Non-pigmented ciliary epithelial cell (primary cell): ENCODE data around the gene MTRFR.
"Not testable (repeated sequence)": the region's sequence is repeated elsewhere in the genome, so short reads cannot be mapped to it uniquely, and the experiment has no call there.

Source experiments
- DNase-seq: peaks from one replicate; pipeline ENCODE4 v3.0.0-alpha.2; 2010; ENCODE audit warnings: low read depth

MTRFR gene

DNA sequence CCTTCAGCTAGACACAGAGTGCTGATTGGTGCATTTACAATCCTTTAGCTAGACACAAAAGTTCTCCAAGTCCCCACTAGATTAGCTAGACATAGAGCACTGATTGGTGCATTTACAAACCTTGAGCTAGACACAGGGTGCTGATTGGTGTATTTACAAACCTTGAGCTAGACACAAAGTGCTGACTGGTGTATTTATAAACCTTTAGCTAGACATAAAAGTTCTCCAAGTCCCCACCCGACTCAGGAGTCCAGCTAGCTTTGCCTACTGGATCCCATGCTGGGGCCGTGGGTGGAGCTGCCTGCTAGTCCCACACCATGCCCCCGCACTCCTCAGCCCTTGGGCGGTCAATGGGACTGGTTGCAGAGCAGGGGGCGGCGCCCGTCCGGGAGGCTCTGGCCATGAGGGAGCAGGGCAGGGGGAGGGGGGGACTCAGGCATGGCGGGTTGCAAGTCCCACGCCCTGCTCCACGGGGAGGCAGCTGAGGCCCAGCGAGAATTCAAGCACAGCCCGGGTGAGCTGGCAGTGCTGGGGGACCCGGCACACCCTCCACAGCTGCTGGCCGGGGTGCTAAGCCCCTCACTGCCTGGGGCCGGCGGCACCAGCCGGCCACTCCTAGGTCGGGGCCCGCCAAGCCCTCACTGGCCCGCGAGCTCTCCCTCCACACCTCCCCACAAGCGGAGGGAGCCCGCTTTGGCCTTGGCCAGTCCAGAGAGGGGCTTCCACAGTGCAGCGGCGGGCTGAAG, 15.9 kb downstream of the MTRFR start:
- not testable (repeated sequence) for DNase-seq

DNA sequence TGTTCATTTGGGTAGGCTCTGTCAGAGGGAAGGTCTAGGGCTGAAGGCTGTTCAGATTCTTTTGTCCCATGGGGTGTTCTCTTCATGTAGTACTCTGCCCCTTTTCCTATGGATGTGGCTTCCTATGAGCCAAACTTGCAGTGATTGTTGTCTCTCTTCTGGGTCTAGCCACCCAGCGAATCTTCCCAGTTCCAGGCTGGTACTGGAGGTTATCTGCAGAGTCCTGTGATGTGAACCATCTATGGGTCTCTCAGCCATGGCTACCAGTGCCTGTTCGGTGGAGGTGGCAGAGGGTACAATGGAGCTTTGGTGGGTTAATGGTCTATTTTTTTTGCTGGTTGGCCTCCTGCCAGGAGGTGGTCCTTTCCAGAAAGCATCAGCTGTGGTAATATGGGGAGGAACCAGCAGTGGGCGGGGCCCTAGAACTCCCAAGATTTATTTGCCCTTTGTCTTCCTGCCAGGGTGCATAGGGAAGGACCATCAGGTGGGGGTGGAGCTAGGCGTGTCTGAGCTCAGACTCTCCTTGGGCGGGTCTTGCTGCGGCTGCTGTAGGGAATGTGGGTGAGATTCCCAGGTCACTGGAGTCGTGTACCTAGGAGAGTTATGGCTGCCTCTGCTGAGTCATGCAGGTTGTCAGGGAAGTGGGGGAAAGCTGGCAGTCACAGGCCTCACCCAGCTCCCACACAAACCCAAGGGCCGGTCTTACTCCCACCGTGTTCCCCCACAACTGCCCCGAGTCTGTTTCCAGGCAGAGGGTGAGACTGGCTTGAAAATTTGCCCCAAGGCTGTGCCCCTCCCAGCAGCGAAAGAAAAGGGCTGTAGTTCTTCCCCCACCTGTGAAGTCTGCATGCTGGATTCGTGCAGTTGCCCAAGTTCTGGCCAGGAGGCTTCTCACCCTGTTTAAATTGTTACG, 17.5 kb downstream of the MTRFR start:
- DNase-seq = no peak

DNA sequence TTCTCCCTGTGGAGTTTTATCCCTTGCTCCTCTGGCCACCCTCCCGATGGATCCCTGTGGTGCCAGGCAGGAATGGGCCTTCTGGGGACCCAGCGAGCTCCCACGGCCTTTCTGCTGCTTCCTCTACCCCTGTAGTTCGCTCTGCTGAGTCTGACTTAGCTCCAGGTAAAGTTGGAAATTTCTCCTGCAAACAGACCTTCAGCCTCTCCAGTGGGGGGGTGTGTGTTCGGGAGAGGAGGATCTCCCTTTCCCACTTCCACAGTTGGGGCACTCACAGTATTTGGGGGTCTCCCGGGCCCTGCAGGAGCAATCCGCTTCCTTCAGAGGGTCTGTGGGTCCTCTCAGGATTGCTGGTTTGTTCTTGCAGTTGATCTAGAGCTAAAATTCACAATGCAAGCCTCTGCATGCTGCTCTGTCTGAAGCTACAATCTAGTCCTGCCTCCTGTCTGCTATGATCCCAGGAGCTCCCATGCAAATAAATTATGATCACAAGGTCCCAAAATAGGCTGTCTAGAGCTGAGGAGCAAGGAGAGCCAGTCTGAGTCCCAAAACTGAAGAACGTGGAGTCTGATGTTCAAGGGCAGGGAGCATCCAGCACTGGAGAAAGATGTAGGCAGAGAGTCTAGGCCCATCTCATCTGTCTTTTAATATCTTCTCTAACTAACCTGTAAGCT, 18.3 kb downstream of the MTRFR start:
- DNase-seq = no peak

DNA sequence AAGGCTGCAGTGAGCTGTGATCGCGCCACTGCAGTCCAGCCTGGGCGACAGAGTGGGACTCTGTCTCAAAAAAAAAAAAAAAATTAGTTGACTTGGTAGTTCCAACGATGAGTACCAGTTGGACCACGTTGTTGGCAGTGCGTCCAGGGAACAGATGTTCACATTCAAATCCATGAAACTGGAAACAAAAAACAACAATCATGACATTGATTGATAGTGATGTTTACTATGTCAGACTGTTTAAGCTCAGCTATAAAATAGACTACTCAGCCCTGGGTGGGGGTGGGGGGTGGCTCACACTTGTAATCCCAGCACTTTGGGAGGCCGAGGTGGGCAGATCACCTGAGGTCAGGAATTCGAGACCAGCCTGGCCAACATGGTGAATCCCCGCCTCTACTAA, 19.1 kb downstream of the MTRFR start:
- not testable (repeated sequence) for DNase-seq

DNA sequence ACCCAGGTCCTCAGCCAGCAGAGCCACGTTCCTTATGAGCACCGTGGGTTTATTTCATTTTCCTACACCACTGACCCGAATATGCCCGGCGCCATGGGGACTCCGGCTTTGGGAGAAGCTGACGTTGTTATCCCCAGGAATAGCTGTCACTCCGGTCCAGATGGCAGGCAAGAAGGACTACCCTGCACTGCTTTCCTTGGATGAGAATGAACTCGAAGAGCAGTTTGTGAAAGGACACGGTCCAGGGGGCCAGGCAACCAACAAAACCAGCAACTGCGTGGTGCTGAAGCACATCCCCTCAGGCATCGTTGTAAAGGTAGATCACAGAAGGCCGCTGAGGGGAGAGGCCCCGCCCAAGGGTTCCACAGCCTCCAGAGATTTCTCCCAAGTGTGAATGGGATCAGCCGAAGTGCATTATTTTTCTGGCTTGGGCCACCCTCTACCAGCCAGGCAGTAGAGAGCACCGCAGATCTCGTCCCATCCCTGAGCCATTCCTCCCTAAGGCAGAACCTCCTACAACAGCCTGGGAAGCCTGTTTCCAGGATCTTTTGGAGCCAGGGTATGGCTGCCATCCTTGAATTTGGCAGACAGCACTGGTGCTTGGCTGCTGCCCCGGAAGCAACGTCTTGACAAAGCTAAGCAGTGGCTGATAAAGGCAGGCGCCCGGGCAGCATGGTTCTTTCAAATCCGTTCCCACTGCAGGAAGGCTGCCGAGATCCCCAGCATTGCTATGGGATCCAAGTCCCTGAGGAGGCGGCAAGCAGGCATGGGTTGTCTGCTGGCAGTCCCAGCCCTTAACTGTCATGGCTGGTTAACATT, 20.6 kb downstream of the MTRFR start:
- no peak for DNase-seq

DNA sequence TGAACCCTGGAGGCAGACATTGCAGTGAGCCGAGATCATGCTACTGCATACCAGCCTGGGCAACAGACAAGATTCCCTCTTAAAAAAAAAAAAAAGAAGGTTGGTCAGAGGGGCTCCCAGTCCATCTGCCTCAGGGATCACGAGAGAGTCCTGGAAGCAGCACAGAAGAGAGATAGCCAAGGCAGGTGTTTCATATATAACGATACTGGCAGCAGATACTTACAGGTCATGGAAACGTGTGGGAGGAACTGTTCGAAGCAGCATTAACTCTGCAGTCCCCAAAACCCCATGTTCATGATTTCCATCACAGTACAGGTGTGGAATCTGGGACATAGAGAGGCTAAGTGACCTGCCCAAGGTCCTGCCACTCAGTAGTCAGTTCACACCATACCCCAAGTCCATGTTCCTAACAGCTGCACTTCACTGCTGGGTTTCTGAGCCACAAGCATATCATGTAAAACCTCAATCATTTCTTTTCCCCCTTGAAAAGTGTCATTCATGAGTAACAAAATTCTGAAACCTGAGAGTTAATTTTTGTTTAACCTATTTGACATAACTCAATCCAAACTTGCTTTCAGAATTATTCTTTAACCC, 21.7 kb downstream of the MTRFR start:
- DNase-seq = no peak

DNA sequence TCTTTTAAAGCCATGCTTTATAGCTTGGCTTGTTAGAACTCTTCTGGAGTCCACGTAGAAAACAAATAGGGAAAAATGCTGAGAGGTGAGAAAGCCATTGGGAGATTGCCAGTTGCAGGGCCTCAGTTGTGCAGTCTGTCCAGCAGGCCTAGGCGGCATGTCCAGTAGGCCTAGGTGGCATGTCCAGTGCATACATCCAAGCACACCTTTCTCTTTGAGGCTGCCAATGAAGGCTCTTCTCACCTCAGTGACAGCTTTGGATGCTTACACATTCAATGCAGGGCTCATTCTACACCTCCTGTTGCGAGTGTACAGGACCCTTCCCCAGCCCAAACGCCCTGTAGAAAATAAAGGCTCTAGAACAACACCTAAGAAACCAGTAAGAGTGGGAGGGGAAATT, 25.4 kb downstream of the MTRFR start:
- DNase-seq = no peak

DNA sequence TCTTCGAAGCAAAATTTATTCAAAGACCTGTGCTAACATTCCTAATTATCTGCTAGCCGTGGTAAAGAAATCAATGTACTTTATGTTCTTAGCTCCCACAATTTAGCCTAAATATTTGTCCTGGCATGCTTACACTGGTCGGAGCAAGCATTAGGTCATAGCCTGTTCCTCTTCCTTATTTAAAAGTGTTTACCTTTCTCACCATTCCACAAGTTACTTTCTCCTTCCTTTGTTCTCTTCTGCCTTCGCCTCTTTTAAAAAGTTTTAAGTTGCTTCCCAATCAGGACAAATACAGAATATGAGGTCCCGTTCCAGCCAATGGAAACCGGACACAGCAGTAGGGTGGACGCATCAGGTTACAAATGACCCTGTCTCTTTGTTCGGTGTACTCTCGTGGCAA, 26.8 kb downstream of the MTRFR start:
- no peak for DNase-seq

DNA sequence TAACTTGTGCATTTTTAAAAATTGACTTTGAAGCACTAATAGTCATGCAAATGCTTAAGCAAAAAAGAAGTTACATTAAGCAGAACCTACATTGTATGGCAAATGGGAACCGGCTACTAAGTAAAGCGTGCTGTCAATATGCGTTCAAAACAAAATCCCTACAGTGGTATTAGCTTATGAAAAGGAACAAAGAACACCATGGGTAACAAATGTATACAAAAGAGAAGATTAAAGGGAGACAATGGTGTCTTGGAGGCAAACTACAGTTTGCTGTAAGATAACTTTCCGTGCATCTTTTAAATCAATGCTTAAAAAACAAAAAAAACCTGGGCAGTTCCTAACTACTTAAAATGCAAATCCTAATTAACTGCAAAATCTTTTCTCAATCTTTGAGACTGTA, 28.0 kb downstream of the MTRFR start:
- DNase-seq = no peak

DNA sequence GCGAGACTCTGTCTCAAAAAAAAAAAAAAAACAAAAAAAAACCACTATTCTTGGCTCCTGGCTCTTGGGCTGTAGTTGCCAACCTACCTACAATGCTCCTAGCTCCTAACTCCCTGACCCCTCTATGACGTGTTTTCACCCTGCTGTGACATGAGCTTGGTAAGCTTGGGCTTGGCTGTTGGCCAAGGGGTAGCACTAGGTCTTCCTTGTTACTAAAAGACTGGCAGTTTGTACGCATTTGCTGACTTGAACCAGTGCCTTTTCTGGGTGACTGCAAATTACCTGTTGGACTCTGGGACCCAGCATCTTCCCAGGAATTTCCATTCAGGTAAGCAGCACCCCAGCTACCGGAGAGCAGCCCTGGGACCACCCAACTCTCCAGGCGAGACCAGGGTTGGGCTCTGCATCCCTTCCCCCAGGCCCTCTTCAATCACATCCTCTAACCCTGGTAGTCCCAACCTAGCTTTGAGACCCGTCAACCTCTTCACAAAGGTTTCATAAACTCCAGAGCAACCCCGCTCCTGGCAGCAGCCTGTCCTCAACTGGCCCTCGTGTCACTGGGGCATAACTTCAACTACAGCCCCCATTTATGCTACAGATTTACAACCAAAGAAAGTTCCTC, 30.1 kb downstream of the MTRFR start:
- no peak for DNase-seq

DNA sequence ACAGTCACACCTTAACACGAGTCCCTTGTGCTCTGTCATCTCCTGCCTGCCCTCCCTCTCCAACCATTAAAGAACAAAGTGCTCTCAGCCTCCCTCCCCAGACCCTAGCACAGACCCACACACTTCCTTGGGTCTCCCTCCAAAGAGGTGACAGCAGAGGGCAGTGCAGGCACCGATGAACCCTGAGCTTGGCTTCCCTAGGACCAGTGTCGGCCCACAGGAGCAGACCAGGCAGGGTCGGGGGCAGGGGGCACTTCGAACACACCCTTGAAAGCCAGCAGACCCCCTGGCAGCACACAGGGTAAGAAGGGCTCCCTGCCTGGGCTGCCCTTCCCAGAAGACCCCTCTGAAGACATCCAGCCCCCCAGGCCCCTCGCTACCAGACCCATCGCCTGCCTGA, 31.4 kb downstream of the MTRFR start:
- DNase-seq = no peak

DNA sequence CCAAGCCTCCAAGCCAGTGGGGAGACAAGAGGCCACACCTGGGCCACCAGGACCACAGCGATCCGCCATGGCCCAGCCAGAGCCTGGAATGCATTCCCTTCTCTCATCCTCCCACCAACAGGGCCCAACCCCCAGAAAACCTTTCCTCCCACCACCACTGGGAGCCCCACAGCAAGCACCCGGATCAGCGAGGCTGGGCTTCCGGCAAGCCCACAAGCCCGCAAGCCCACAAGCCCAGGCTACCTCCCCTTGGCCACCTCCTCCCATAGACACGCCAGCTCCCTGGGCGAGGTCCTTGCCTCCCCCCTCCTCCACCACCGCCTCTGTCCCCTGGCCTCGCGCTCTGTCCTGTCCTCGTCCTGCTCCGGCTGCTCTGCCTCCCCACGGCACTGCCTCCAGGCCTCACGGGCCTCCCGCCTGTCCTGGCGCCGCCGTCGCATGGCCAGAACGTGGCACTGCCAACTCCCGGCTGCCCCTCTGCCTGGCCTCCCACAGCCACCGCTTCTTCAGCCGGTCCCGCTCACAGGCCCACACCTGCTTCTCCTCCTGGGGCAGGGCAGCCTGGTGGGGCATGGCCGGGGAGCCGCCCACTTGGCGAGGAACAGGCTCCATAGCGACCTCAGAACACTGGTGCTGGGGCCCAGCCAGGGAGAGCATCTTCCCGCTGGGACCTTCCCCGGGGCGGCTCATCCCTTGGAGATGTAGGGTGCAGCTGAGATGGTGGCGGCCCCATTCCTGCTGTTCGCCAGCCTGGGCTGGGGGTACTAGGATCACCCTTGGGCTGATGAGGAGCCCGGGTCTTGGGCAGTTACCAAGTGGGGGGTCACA, 32.8 kb downstream of the MTRFR start:
- DNase-seq = no peak

DNA sequence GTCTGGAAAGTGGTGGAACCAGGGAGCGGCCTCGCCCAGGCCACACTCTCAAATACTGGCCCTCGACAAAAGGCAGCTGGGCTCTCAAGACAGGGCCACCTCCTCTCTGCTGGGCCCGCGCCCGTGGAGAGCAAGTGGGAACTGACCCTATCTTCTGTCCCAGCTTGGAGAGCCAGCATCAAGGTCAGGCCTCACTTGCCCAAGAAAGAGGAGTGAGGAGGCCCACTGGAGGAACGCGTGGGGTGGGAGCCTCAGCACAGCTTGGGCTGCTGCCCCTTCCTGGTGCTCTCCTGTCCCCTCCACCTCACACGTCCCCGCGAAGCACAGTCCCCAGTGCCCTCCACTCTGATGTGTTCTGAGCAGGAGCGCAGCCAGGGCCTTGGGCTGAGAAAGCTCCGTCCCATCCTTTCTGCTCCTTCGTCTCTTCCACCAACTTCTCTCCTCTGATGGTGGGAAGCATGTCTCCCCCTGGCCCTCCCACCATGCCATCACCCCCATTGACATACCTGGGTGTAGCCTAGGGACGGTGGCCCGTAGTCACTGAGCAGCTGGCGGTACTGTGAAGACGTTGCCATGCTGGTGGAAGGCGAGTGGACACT, 33.5 kb downstream of the MTRFR start:
- no peak for DNase-seq

DNA sequence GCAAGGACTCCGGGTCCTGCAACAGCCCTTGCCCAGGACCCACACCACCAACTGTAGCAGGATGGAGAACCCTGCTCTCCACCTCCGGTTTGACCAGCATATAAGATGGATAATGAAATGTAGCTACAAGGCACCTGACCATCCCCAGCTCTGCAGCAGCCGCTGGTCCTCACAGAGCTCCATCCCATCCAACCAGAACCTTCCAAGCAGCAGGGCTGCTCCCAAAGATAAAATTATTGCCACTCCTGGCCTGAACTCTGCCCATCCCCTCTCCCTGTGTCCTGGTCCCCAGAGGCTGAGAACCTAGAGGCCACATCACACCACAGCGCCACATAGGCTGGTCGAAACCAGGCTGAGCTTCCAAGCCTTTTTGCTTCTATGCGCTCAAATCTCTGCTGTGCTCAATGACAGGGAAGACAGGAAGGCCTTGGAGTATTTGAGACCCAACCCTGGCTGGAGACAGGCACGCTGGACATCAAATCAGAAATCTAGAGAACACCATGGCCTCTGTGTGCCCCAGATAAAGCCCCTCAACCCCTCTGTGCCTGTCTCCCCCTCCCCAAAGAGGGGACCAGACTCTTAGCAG, 34.2 kb downstream of the MTRFR start:
- DNase-seq = no peak

DNA sequence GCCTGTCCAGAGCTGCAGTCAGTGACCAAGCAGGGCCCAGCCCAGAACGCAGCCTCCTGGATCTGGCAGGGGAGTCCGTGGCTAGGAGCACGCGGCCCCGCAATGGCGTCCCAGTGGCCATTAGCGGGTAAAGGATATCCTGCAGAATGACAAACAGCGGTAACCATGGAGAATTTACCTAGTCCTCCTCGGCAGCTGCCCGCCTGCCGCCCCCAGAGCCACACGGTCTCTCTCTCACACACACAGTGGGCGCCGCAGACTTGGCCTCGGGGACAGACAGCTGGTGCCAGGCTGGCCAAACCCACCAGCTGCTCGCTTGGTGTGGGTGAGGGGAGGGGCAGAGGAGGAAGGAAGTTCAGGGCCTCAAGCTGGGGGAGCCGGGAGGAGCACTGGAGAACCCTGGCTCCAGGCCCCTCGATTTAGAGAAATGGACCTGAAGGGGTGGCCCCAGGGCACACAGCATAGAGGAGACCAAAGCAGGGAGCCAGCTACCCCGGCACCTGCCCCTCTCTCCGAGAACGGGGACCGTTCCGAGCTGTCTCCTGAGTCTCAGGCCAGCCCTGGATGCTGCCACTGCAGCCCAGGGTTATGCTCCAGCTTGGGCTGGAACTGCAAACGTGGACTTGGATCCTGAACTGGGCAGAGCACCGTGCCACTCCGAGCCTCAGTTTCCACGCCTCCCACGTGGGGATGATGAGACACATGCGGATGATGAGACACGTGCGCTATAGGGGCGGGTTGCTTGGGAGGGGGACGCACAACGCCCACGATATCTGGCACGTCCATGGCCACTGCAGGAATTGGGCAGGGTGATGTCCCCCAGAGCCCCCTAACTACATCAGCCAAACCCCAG, 35.0 kb downstream of the MTRFR start:
- no peak for DNase-seq

DNA sequence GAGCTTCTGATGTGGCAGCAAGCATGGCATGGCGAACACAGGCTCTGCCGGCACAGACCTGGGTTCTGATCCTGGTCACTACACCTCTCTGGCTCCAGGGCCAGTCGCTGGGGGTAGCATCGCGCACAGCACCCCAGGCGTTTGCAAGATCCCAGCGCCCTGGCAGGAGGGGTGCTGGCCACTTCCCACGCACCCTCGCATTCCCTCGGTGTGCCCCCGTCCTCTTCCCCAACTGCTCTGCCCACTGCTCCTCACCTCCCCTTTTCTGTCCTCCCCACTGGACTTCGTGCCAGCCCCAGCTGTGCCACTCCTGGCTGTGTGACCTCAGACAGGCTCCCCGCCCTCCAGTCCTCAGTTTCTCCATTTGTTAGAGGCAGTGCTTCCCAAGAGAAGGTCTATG, 35.6 kb downstream of the MTRFR start:
- DNase-seq = no peak

DNA sequence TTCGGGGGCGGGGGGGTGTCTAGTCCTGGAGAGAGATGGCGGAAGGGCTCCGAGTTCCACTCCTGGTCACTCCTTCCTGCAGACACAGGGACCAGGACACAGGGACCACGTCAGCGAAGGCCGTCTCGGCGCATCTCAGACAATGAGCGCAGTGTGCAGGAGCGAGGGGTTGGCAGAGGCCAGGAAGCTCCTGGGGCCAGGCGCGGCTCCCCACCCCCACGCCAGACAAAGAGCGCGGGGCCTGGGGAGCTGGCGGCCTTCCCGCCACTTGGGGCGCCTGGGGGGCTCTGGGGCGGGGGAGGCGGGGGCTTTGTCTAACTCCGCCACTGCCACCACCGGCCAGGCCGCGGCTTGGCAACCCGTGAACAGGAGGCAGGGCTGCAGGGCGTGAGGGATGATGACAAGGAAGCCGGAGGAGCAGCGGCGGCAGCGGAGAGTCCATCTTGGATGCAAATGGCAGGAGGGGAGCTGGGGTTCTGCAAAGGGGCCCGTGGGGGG, 36.2 kb downstream of the MTRFR start:
- no peak for DNase-seq

DNA sequence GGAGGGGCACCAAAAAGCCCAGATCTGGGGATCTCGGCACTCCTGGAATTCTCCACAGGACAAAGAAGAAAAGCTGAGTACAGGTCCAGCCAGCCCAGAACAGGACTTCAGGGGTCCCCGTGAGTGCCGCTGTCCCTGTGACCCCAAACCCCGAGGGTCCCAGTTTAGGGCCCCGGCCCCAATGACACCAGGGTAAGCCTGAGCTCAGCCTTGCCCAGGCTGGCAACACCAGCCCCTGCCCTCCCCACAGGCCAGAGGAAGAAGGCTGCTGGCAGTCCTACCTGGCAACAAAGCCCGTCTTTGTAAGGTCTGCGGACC, 36.6 kb downstream of the MTRFR start:
- DNase-seq = no peak
